Measurements from ENCODE around the gene SCMH1. TPM values are rescaled to one million over a fixed set of nuclear protein-coding genes. Genes with fewer than 3 reads are reported as not detected.

SCMH1 gene
- total RNA-seq, 1 experiment from 2014 or later = 42.7 TPM

- in situ Hi-C loops (cut with HindIII; ENCODE audit: low pct_unique_long_range_greater_than_20kb, low sequenced_read_pairs) = no loop called here
- no peak overlapping the region for H3K27ac ChIP-seq (ENCODE audit: low read length)
- TF ChIP-seq SIN3A (IDR thresholded peaks at IDR 0.05; ENCODE audit: borderline replicate concordance, insufficient read depth, low read depth, low read length) (no peak), POLR2AphosphoS5 (IDR thresholded peaks at IDR 0.05; ENCODE audit: low read depth, low read length) (no peak), CTCF (IDR thresholded peaks at IDR 0.05) (no peak), TCF7L2 (IDR thresholded peaks at IDR 0.05; ENCODE audit: low read depth, low read length) (no peak), REST (IDR thresholded peaks at IDR 0.05; ENCODE audit: insufficient read depth in 1 of 2, low read depth in 2 of 2, low read length in 1 of 2) (no peak)
- no peaks in the 10 kb centered on the region for H3K36me3 ChIP-seq (ENCODE audit: control insufficient read depth, insufficient read depth, low read length)
- POLR2A ChIA-PET = no interaction called here
- H3K4me3 ChIP-seq (ENCODE audit: low read depth in 2 of 2, low read length in 2 of 2) = no peak overlapping the region
- H3K27me3 ChIP-seq (ENCODE audit: control insufficient read depth, insufficient read depth, low read length) = peaks cover 17% of the 10 kb centered on the region
- BruUV-seq (replicated peaks) = no TSS peak
- ATAC-seq (no peak), DNase-seq (ENCODE audit: low read depth, low spot score) (no peak)
- no peaks in the 10 kb centered on the region for H3K9me3 ChIP-seq (ENCODE audit: control insufficient read depth, insufficient read depth, low read depth, low read length)
- CTCF ChIA-PET = no interaction called here
- intact Hi-C loops (cut with micrococcal nuclease; ENCODE audit: unreplicated experiment) = no loop called here
- no peaks in the 10 kb centered on the region for H3K4me1 ChIP-seq (ENCODE audit: control insufficient read depth, insufficient read depth, low read length)
These were observed 47.1 kb upstream of the SCMH1 start for GRCh38 chr1:41289196-41289595.

- intact Hi-C loops (cut with micrococcal nuclease; ENCODE audit: unreplicated experiment) (no loop called here), in situ Hi-C loops (cut with HindIII; ENCODE audit: low pct_unique_long_range_greater_than_20kb, low sequenced_read_pairs) (no loop called here)
- DNase-seq (ENCODE audit: low read depth, low spot score) (no peak), ATAC-seq (no peak)
- H3K4me1 ChIP-seq (ENCODE audit: control insufficient read depth, insufficient read depth, low read length) = no peaks in the 10 kb centered on the region
- no peak for TF ChIP-seq SIN3A (IDR thresholded peaks at IDR 0.05; ENCODE audit: borderline replicate concordance, insufficient read depth, low read depth, low read length)
- no peak for TF ChIP-seq TCF7L2 (IDR thresholded peaks at IDR 0.05; ENCODE audit: low read depth, low read length)
- TF ChIP-seq POLR2AphosphoS5 (IDR thresholded peaks at IDR 0.05; ENCODE audit: low read depth, low read length) = no peak
- TF ChIP-seq REST (IDR thresholded peaks at IDR 0.05; ENCODE audit: insufficient read depth in 1 of 2, low read depth in 2 of 2, low read length in 1 of 2) = no peak
- TF ChIP-seq CTCF (IDR thresholded peaks at IDR 0.05) = no peak
- no peak overlapping the region for H3K4me3 ChIP-seq (ENCODE audit: low read depth in 2 of 2, low read length in 2 of 2)
- no peak overlapping the region for H3K27ac ChIP-seq (ENCODE audit: low read length)
- no TSS peak for BruUV-seq (replicated peaks)
- peaks cover 15% of the 10 kb centered on the region for H3K27me3 ChIP-seq (ENCODE audit: control insufficient read depth, insufficient read depth, low read length)
- no peaks in the 10 kb centered on the region for H3K9me3 ChIP-seq (ENCODE audit: control insufficient read depth, insufficient read depth, low read depth, low read length)
- ChIA-PET POLR2A (no interaction called here), CTCF (interaction anchor here (0.6 kb wide), 1 partner anchor 150 kb away, joined by 3 read pairs; no protein-coding TSS in a partner anchor)
- no peaks in the 10 kb centered on the region for H3K36me3 ChIP-seq (ENCODE audit: control insufficient read depth, insufficient read depth, low read length)
These were observed 44.9 kb upstream of the SCMH1 start for GRCh38 chr1:41286992-41287391.

Measured in Panc1 (cell line).